Bronchial smooth muscle cell (primary cell): Measurements from ENCODE around the gene TP73. TPM values are rescaled to one million over a fixed set of nuclear protein-coding genes. Genes with fewer than 3 reads are reported as not detected.

Experiments used
- total RNA-seq: library from RNA; depleted of rRNA; stranded (reverse); fragments of >200 nt; gene quantifications from 2 replicates; pipeline ENCODE4 v1.2.1, GENCODE V29; 2014

TP73 gene
- total RNA-seq, result not detected in 2 replicates

DNA sequence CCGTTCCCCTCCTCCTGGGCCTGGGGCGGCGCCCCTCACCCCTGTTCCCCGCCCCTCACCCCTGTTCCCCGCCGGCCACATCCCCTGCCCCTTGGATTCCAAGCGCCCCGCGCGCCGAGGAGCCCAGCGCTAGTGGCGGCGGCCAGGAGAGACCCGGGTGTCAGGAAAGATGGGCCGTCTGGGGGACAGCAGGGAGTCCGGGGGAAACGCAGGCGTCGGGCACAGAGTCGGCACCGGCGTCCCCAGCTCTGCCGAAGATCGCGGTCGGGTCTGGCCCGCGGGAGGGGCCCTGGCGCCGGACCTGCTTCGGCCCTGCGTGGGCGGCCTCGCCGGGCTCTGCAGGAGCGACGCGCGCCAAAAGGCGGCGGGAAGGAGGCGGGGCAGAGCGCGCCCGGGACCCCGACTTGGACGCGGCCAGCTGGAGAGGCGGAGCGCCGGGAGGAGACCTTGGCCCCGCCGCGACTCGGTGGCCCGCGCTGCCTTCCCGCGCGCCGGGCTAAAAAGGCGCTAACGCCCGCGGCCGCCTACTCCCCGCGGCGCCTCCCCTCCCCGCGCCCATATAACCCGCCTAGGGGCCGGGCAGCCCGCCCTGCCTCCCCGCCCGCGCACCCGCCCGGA, at the start of gene TP73:
Gene TP73, plus strand, starts transcription at position 587 of the 618 bp plus-strand sequence. CDS start 29,850 bp downstream, outside the sequence.

DNA sequence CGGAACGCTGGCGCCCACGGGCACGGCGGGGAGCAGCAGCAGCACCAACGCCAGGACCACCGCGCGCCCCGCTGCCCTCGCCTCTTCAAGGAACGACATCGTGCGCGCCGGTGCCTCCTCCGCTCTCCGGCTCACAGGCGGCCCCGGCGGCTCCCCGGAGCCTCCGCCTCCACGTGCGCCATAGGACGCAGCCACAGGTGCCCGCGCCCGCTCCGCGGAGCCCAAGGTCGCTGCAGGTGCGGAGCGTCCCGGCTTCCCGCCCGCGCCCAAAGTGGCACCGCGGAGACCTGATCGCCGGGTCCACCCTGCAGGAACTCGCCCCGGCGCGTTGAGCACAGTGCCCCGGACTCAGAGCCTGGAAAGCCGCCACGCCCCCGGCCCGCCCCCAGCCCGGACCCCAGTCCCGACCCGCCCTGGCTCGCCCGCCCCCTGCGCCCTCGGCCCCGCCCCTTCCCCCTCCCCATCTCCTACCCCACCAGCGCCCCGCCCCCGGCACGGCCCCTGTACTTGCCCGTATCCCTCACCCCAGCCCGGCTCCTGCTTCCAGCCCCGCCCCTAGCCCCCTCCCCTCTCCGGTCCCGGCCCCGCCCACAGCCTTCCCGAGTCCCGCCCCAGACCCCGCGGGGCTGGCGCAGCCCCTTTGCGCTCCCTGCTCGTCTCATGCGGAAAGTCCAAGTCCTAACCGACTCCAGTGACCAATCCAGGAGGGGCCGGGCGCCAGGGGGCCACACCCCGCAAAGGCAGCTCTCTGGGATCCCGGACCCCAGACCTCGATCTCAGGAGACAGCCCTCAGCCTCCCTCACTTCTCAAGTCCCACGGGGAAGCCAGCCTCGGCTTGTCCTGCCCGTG, 40.9 kb upstream of the TP73 start, which contains the start of gene MEGF6:
Gene MEGF6, minus strand, starts transcription at position 339 of the 850 bp plus-strand sequence. Its CDS starts 240 bp downstream, at position 99.

DNA sequence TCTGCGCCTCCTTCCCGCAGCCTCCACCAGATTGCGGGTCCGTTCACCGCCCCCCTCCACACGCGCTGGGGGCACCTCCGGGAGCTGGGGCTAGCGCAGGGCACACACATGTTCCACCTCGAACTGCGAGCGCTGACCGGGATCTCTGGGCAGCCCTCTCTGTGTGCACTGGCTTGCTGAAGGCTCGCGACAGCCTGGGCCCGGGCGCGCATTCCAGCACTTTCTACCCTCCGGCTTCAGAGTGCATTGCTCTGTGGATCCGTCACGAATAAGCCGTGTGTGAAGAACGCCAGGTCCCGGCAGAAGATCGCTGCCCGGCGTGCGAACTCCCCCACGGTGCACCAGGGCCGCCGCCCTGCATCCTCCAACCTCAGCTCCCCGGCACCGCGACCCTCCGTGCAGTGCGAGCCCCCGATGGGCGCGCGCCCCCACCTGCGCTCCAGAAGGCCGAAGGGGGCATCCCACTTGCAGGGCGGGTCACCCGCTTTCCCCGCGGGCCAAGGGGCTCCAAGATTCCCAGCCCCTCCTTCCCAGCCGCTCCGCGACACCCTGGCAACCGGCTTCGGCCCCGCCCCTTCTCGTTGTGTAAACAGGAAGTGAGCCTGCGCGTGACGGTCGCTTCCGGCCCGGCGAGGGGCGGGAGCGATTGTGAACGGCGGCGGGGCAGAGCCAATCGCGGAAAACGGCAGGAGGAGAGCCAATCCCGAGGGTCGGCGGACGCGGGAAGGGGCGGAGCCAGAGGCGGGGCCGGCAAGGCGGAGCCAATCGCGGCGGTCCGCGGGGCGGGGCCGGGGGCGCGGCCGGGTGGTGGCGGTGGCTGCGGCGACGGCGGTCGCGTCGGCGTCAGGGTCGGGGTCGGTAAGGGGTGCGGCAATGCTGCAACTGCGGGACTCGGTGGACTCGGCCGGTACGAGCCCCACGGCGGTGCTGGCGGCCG, 27.8 kb upstream of the TP73 start, which contains the start of gene TPRG1L:
Gene TPRG1L, plus strand, starts transcription at position 816 of the 937 bp plus-strand sequence. Its CDS starts 58 bp downstream, at position 874.

DNA sequence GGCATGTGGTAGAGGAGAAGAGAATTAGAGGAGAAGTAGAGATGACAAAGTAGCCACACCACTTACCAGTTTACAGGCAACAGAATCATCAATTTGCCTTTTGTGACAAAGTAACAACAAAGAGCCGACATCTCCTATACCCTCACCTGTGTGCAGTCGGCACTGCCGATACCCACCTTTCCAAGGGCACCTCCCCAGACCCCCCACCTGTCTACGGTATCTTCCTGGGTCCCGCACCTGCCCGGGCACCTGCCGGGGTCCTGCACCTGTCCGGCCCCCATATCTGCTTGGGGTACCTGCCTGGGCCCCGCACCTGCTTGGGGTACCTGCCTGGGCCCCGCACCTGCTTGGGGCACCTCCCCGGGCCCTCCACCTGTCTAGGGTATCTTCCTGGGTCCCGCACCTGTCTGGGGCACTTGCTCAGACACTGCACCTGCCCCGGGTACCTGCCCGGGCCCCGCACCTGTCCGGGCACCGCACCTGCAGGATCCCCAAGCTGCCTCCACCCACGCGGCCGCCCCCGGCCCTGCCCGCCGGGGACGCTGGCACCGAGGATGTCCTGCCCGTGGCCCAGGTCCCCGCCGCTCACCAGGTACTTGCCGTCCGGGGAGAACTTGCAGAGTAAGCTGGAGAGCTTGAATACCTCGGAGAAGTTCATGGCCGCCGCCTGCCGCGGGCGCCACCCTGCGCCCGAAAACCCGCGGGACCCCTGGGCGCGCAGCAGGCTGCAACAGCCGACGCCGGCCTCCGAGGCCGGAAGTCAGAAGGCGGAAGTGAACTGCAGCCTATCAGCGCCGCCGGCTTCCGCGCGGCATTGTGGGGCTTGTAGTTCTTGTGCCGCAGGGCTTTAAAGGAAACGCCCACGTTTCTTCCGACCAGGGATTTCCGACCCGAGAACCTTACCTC, 2.7 kb upstream of the TP73 start, which contains the start of gene WRAP73:
Gene WRAP73, minus strand, starts transcription at position 762 of the 906 bp plus-strand sequence. Its CDS starts 104 bp downstream, at position 658.

DNA sequence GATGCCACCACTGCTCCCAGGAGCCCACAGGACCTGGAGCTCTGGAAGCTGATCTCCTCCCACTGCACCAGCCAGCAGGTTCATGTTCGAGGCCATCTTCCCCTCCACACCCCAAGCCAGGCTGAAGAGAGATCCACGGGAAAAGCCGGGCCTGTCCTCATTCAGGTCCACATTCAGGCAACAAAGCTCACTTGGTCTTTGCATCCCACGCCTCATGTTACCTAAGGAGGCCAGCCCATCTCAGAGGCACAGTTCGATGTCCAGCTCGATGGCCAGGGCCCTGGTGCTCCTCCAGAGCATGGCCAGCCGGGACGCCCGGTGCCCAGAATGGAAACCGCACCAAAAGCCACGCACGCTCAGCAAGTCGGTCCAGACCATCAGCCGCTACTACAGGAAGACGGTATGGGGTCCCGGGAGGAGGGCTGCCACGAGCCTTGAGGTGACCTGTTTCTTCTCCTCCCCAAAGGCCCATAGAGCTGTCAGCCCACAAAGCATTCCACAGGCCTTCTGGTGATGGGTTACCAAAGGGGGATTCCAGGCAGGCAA, 100.2 kb downstream of the TP73 start, which contains the start of gene CCDC27:
Gene CCDC27, plus strand, starts transcription at position 51 of the 546 bp plus-strand sequence. Its CDS starts 32 bp downstream, at position 83.

DNA sequence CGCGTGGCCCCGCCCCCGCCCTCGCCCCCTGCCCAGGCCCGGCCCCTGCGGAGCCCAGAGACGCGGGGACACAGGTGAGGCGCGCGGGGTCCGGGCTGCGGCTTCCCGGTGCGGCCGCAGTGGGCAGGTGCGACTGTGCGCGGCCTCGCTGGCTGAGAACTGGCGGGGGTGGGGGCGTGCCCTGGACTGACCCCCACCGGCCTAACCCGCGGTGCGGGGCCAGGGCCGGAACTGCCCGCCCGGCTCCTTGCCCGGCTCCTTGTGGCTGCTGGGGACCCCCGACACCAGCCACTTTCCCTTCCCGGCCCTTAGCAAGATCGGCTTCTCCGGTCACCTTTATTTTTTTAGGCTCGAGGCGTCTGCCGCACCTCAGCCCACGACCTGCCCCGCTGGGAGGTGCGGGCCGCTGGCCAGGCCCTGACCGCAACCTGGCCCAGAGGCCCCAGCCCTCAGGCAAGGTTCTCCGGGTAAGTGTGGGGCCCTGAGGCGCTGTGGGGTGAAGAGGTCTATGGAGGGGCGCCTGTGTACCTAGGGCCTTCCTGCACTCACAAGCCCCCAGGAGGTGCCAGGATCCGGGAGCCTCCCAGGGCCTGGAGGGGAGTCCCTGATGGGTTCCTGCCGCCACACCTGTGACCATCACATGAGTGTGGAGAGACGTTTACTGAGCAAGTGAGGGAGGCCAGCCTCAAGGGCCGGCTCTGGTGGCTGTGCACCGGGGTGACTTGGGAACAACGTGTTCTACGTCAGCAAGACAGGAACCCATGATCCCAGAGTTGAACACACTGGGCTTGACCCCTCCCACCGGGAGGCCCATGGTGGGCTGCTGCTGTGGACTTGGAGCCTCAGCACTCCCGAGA, 120.6 kb downstream of the TP73 start, which contains the start of gene SMIM1:
Gene SMIM1, plus strand, starts transcription at position 35 of the 857 bp plus-strand sequence. CDS start 2,625 bp downstream, outside the sequence.

Other genes with a start within 250 kb of the TP73 start
- gene ARHGEF16, start 197.9 kb upstream of the TP73 start, total RNA-seq, result 0.09 TPM in 1 of 2 replicates, not detected in the other
- 1.5 and 2.4 TPM in 2 replicates for gene MEGF6, start 41.0 kb upstream of the TP73 start, total RNA-seq
- gene TPRG1L, start 27.5 kb upstream of the TP73 start, total RNA-seq, result 25.8 and 26.2 TPM in 2 replicates
- gene WRAP73, start 2.4 kb upstream of the TP73 start, total RNA-seq, result 10.7 and 12.6 TPM in 2 replicates
- gene CCDC27, start 99.9 kb downstream of the TP73 start, total RNA-seq, result not detected in 2 replicates
- gene SMIM1, start 120.2 kb downstream of the TP73 start, total RNA-seq, result 3.5 and 4.1 TPM in 2 replicates
- gene LRRC47, start 144.0 kb downstream of the TP73 start, total RNA-seq, result 19.5 and 19.7 TPM in 2 replicates
- gene CEP104, start 204.7 kb downstream of the TP73 start, total RNA-seq, result 8.1 and 14.2 TPM in 2 replicates
- gene DFFB, start 205.0 kb downstream of the TP73 start, total RNA-seq, result 4.6 and 5.1 TPM in 2 replicates
- 18.8 and 31.1 TPM in 2 replicates for gene C1orf174, start 247.8 kb downstream of the TP73 start, total RNA-seq